GM19452 (cell line): Measurements from ENCODE around the gene RNASE8.
"Not testable (repeated sequence)": the region's sequence is repeated elsewhere in the genome, so short reads cannot be mapped to it uniquely, and the experiment has no call there.

Experiments used
- ATAC-seq: cut with Tn5 transposase; IDR thresholded peaks from one replicate; pipeline ENCODE4 v1.9.1; 2021; ENCODE audit not compliant: unreplicated experiment

RNASE8 gene

GRCh38 chr14:21029917-21030316 lies 27.7 kb upstream of the RNASE8 start, which contains the start of gene TPPP2:
TSS of gene TPPP2 (plus strand) at chr14:21030217. CDS start at chr14:21030582, 365 bp downstream.
- no peak for ATAC-seq

DNA sequence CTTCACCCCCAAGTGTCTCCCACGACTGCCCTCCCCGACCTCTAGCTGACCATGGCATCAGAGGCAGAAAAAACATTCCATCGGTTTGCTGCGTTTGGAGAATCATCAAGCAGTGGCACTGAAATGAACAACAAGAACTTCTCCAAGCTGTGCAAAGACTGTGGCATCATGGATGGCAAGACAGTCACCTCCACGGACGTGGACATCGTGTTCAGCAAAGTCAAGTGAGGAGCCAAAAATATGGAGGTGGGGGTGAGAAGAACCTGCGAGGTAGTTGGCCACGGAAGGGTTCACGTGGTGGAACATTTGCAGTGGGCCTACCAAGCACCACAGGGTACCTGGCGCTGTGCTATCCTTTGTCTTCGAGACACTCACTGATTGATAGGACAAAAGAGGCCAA lies 27.1 kb upstream of the RNASE8 start:
- ATAC-seq: no peak

GRCh38 chr14:21032326-21033132 lies 25.1 kb upstream of the RNASE8 start:
- no peak for ATAC-seq

DNA sequence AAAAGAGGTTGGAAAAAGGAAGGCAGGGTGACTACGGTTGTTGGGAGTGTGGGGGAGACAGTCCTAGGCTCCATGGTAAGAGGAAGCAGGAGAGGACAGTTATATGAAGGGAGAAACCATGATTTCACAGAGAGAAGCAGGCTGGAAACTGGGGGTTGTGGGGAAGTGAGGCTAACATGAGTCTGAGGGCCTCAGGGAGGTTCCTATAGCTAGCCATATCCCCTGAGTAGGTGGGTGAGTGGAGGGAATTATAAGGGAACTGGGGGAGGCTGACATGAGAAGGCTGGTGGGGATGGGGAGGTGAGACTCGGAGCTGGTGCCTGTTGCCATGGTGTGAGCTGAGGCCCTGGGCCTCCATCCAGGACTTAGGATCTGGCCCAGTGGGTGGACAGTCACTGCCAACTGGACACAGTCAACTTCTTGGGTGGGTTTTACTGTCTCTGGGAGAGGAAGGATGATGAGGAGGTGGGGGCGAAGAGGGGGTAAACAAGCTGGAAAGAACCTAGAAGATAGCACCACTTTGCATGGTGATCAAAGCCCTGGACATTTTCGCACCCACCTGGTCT lies 24.4 kb upstream of the RNASE8 start:
- ATAC-seq: no peak

- no peak for ATAC-seq
These were observed 22.9 kb upstream of the RNASE8 start, which contains the start of gene RNASE13 for GRCh38 chr14:21034707-21035106. TSS of gene RNASE13 (minus strand) at chr14:21034807. CDS start at chr14:21034288, 519 bp downstream.

GRCh38 chr14:21036751-21037150 lies 20.9 kb upstream of the RNASE8 start:
- no peak for ATAC-seq

GRCh38 chr14:21037156-21037555 lies 20.5 kb upstream of the RNASE8 start:
- no peak for ATAC-seq

DNA sequence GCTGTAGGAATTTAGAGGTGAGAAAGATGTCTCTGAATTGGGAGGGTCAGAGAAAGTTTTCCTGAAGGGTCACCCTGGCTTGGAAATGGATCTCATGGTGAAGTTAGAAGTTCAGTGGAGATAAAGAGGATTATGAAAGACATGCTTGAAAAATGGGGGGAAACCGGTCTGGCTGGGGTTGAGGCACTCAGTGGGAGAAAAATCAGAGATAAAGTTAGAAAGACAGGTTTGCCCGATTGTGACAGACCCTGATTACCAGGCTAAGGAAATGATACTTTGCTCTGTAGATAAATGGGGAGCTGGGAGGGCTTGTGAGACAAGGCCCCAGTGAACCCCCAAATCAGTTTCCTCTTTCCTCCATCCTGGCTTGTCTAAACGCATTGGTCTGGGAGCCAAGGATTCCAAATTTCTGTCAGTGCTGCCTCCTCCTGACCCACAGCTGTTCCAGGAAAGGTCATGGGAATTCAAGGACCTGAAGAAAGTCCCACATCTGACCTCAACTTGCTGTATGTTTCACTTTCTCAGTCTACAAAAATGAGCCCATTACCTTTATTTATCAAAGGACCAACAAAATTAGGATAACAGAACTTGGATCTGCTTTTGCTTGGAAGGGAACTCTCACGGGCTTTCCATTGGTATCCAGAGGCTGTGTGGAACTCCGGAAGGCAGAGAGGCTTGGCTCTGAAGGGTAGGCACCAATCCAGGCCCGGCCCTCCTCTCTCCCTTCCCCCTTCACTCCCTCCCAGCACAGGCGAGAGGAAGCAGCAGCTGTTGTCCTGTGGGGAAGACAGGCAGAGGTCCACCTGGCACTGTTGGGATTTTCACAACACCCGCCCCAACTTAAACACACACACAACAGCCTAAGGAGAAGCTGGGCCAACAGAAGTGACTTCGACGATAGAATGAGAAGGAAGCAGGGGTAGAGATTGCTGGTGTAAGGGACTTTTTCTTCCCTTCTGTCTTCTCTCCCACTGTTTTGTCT lies 18.9 kb upstream of the RNASE8 start:
- no peak for ATAC-seq

GRCh38 chr14:21039585-21040369 lies 17.8 kb upstream of the RNASE8 start:
- no peak for ATAC-seq

DNA sequence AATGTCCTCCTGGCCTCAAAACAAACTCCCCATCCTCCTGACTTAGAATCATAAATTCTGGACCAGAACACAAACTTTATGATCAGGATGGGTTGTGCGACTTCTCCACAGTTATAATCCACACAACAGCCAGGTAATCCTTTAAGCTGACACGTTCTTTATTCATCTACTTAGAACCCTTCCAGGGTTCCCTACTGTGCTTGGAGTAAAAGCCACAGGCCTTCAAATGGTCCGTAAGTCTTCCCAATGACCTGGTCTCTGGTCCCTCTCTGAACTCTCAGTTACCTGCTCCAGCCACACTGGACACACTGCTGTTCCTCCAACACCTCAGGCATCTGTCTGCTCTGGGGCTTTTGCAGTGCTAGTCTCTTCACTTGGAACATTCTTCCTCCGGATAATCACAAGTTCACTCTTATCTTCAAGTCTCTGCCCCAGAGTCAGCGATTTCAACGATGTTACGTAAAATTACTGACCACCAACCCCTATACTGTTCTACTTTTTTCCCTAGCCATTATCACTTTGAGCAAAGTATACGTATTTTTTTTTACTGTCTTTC lies 17.2 kb upstream of the RNASE8 start:
- no peak for ATAC-seq

- ATAC-seq: not testable (repeated sequence)
These were observed 16.7 kb upstream of the RNASE8 start for GRCh38 chr14:21040941-21041340.

DNA sequence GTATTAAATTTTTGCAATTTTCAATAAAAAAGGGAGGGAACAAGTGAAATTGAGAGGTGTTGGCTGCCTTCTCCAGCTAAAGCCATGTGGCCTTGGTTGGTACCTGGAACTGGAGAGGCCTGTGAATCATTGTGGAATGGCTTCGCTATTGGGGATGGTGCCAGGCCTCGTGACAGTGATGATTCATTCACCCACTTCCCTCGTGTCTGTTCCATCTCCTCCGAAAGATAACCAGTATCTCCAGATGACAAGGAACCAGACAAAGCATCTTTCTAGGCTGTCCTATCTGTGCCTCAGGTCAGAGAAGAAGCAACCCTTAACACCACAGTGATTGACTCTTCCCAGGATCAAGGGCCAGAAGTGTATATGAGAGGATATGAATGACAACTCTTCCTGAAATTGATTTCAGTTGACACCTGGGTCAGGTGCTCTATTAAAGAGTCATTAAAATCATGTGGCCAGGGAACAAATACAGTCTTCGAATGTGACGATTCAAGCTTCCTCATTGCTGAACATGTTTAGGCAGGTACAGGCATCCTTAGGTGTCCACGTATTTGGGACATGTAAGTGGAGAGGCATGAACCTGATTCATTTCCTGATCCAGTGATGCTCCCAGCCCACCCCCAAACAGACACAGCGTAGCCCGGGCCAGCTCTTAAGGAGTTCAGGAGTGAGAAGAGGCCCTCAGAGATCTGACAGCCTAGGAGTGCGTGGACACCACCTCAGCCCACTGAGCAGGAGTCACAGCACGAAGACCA lies 15.8 kb upstream of the RNASE8 start, which contains the start of gene RNASE7:
RNASE7 (plus strand) TSS at position 687 of the 758 bp plus-strand sequence. CDS start 631 bp downstream, outside the sequence.
- ATAC-seq: no peak

- no peak for ATAC-seq
These were observed 14.7 kb upstream of the RNASE8 start for GRCh38 chr14:21042918-21043317.

GRCh38 chr14:21043387-21043973 lies 14.1 kb upstream of the RNASE8 start:
- no peak for ATAC-seq

- ATAC-seq: no peak
These were observed 13.5 kb upstream of the RNASE8 start for GRCh38 chr14:21043974-21044618.

GRCh38 chr14:21047378-21047781 lies 10.2 kb upstream of the RNASE8 start:
- ATAC-seq: no peak

DNA sequence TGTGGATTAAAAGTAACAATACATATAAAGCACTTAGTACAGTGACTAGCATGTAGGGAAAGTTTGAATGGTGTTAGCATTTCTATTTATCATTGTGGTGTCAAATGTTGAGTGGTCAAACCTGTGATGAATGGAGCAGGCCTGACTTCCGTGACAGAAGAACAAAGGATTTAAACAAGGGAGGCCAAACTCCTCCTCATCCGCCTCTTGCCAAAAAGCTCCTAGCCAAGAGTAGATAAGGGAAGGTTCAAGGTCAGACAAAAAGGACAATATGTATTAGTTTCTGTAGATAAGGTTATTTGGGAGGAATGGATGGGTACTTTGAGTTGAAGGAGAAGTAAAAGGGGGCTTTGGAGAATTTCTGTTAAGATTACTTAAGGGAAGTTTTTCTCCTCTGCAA lies 9.0 kb upstream of the RNASE8 start:
- ATAC-seq: no peak

DNA sequence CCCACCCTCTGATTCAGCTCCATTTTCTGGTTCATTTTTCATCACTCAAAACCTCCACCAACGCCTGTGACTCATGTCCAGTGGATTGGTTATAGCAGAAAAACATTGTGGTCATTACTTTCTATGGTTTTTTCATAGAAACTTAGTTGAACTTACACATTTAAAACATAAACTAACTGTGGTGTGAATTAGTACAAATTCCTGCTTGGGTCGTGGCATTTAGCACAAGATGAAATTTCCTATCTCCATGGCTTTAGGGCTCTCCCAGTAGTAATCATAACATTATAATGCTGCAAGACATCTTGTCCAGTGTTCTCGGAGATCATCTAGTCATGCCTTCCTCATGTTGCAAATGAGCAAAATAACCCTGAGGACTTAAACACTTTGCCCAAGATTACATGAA lies 8.3 kb upstream of the RNASE8 start:
- ATAC-seq: no peak
